ENCODE results near the gene CACNA2D1. TPM values are rescaled to one million over a fixed set of nuclear protein-coding genes. Genes with fewer than 3 reads are reported as not detected.

The CACNA2D1 gene
- total and polyA plus RNA-seq, 8 donors = 1.8 to 72.7 (median 5.7) TPM

GRCh38 chr7:82202107-82202506, 241.5 kb downstream of the CACNA2D1 start:
- Histone ChIP-seq H3K27me3 (no peaks in the 10 kb centered on the region), H3K27ac (no peak overlapping the region), H3K4me1 (peaks cover 0 to 7% (median 0%) of the 10 kb centered on the region in 4 donors), H3K4me3 (no peak overlapping the region), H3K36me3 (no peaks in the 10 kb centered on the region), H3K9me3 (no peaks in the 10 kb centered on the region)
- TF ChIP-seq EP300 (IDR thresholded peaks at IDR 0.05) (no peak), POLR2AphosphoS5 (IDR thresholded peaks at IDR 0.05) (no peak), POLR2A (IDR thresholded peaks at IDR 0.05) (no peak)
- TF ChIP-seq, protein P1, sequence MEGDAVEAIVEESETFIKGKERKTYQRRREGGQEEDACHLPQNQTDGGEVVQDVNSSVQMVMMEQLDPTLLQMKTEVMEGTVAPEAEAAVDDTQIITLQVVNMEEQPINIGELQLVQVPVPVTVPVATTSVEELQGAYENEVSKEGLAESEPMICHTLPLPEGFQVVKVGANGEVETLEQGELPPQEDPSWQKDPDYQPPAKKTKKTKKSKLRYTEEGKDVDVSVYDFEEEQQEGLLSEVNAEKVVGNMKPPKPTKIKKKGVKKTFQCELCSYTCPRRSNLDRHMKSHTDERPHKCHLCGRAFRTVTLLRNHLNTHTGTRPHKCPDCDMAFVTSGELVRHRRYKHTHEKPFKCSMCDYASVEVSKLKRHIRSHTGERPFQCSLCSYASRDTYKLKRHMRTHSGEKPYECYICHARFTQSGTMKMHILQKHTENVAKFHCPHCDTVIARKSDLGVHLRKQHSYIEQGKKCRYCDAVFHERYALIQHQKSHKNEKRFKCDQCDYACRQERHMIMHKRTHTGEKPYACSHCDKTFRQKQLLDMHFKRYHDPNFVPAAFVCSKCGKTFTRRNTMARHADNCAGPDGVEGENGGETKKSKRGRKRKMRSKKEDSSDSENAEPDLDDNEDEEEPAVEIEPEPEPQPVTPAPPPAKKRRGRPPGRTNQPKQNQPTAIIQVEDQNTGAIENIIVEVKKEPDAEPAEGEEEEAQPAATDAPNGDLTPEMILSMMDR (IDR thresholded peaks at IDR 0.05) = no peak
- DNase-seq = no peak
- 94 to 97% (median 95%) methylated on average over 13 of the region's 13 CpGs for WGBS, 5 donors
- intact Hi-C loops (cut with DNase I; ENCODE audit: low total_unique reads) = no loop called here

DNA sequence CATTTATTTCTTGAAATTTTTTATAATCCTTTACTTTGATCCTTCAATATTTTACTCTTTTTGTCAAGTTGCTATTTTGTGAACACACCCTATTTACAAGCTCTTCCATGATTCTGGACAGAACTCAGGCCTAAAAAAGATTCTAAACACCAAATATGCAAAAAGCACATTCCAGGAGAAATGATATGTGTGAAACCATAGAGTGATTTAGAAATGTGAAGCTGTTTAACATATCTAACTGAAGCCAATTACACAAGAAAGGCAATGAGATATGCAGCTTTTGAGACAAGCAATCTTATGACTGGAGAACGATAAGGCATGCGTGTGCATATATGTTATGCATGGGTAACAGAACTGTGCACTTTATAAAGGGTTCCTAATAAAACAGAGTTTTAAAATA, 243.0 kb downstream of the CACNA2D1 start:
- Histone ChIP-seq H3K36me3 (no peaks in the 10 kb centered on the region), H3K4me1 (peaks cover 0 to 7% (median 0%) of the 10 kb centered on the region in 4 donors), H3K27ac (no peak overlapping the region), H3K9me3 (no peaks in the 10 kb centered on the region), H3K4me3 (no peak overlapping the region), H3K27me3 (no peaks in the 10 kb centered on the region)
- no peak for TF ChIP-seq EP300 (IDR thresholded peaks at IDR 0.05)
- TF ChIP-seq, protein P1 (IDR thresholded peaks at IDR 0.05) = no peak
- TF ChIP-seq POLR2A (IDR thresholded peaks at IDR 0.05) = no peak
- peak in 1 of 3 donors; percentile 28 for TF ChIP-seq POLR2AphosphoS5 (IDR thresholded peaks at IDR 0.05)
- WGBS, 5 donors = 29 to 66% (median 39%) methylated on average over 2 of the region's 2 CpGs
- no peak for DNase-seq
- intact Hi-C loops (cut with DNase I; ENCODE audit: low total_unique reads) = no loop called here

GRCh38 chr7:82194016-82194643, 249.4 kb downstream of the CACNA2D1 start:
- intact Hi-C loops (cut with DNase I; ENCODE audit: low total_unique reads) = no loop called here
- TF ChIP-seq EP300 (IDR thresholded peaks at IDR 0.05) (no peak), POLR2A (IDR thresholded peaks at IDR 0.05) (no peak), POLR2AphosphoS5 (IDR thresholded peaks at IDR 0.05) (no peak)
- TF ChIP-seq, protein P1 (IDR thresholded peaks at IDR 0.05) = no peak

DNA sequence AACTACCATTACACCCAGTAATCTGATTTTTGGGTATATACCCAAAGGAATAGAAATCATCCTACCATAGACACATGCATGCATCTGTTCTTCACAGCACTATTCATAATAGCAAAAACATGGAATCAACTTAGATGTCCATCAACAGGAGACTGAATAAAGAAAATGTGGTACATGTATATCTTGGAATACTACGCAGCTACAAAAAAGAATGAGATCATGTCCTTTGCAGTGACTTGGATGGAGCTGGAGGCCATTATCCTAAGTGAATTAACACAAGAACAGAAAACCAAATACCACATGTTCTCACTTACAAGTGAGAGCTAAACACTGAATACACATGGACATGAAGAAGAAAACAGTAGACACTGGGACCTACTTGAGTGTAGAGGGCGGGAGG, 254.9 kb downstream of the CACNA2D1 start:
- H3K36me3 ChIP-seq = no peaks in the 10 kb centered on the region
- TF ChIP-seq EP300 (IDR thresholded peaks at IDR 0.05) (no peak), POLR2A (IDR thresholded peaks at IDR 0.05) (no peak), POLR2AphosphoS5 (IDR thresholded peaks at IDR 0.05) (no peak)
- TF ChIP-seq, protein P1 (IDR thresholded peaks at IDR 0.05) = no peak

More at GRCh38 chr7:82194016-82194643, 249.4 kb downstream of the CACNA2D1 start:
- no peaks in the 10 kb centered on the region for H3K27me3 ChIP-seq
- 42 to 56% (median 46%) methylated on average over 3 of the region's 3 CpGs for WGBS, 5 donors
- DNase-seq = no peak
- no peaks in the 10 kb centered on the region for H3K9me3 ChIP-seq
- H3K27ac ChIP-seq = no peak overlapping the region
- no peaks in the 10 kb centered on the region for H3K36me3 ChIP-seq
- no peak overlapping the region for H3K4me3 ChIP-seq
- no peaks in the 10 kb centered on the region for H3K4me1 ChIP-seq

More for the DNA sequence above, 254.9 kb downstream of the CACNA2D1 start:
- Histone ChIP-seq H3K4me1 (no peaks in the 10 kb centered on the region), H3K27me3 (no peaks in the 10 kb centered on the region), H3K4me3 (no peak overlapping the region), H3K27ac (no peak overlapping the region), H3K9me3 (no peaks in the 10 kb centered on the region)
- WGBS, 5 donors = 82 to 98% (median 94%) methylated on average over 2 of the region's 2 CpGs
- intact Hi-C loops (cut with DNase I; ENCODE audit: low total_unique reads) = no loop called here
- DNase-seq = no peak
